Upper lobe of right lung (tissue), 1 donor: Measurements from ENCODE around the gene HPGDS. TPM values are rescaled to one million over a fixed set of nuclear protein-coding genes. Genes with fewer than 3 reads are reported as not detected.

Experiments used
- ATAC-seq: fragments of 200-7000 bp; cut with Tn5 transposase; one replicate; pipeline ENCODE4 v1.9.1; 2020; ENCODE audit warnings: mild to moderate bottlenecking, moderate library complexity
- DNase-seq: peaks from one replicate; pipeline ENCODE4 v3.0.0-alpha.2; 2020
- H3K27ac ChIP-seq: fragments of 200-600 bp; one replicate; pipeline ENCODE4 v1.8.0; 2022
- H3K27me3 ChIP-seq: fragments of 200-600 bp; one replicate; pipeline ENCODE4 v1.8.0; 2022; ENCODE audit warnings: mild to moderate bottlenecking
- H3K36me3 ChIP-seq: fragments of 200-600 bp; one replicate; pipeline ENCODE4 v1.8.0; 2022
- H3K4me1 ChIP-seq: fragments of 200-600 bp; one replicate; pipeline ENCODE4 v1.8.0; 2022
- H3K4me3 ChIP-seq: fragments of 200-600 bp; one replicate; pipeline ENCODE4 v1.8.0; 2022; ENCODE audit warnings: mild to moderate bottlenecking
- H3K9me3 ChIP-seq: fragments of 200-600 bp; one replicate; pipeline ENCODE4 v1.8.0; 2022
- intact Hi-C: fragments of 100-400 bp; cut with DNase I; formaldehyde crosslinking; loops from one replicate; pipeline ENCODE4 v1.11.0; 2022
- total RNA-seq: library from RNA; stranded (reverse); fragmentation: NEBNext Ultra II Directional; extraction: Animal tissue kit (Norgen Biotek cat#: 25700); gene quantifications from one replicate; pipeline ENCODE4 v1.2.1, GENCODE V29; 2021
- TF ChIP-seq, protein P1 (sequence below): fragments of 200-600 bp; IDR thresholded peaks from one replicate; pipeline ENCODE4 v1.8.0; 2022; ENCODE audit warnings: antibody characterized with exemption
- donor health status: DM: no; HTN: yes; CAD: no; lungs with severe emphysema.

The HPGDS gene
- total RNA-seq, 1 donor from 2014 or later: 15.8 TPM

DNA sequence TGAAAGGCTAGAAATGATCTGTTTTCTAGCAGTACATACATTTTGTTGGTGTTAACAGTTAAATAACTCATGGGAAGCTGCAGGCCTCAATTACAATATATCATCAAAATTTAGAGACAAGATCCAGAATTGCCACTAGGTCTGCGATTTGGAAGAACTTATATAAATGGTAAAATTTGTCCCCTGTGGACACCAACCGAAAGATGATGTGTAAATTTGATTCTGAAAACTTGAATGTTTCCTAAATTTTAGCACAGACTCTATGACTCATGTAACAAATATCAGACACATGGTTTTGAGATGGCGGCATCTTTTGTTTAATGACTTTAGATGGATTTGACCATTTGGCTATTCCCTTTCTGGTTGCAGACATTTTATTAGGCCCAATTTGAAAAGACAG, 6.0 kb upstream of the HPGDS start:
- no peak for DNase-seq
- TF ChIP-seq, protein P1, sequence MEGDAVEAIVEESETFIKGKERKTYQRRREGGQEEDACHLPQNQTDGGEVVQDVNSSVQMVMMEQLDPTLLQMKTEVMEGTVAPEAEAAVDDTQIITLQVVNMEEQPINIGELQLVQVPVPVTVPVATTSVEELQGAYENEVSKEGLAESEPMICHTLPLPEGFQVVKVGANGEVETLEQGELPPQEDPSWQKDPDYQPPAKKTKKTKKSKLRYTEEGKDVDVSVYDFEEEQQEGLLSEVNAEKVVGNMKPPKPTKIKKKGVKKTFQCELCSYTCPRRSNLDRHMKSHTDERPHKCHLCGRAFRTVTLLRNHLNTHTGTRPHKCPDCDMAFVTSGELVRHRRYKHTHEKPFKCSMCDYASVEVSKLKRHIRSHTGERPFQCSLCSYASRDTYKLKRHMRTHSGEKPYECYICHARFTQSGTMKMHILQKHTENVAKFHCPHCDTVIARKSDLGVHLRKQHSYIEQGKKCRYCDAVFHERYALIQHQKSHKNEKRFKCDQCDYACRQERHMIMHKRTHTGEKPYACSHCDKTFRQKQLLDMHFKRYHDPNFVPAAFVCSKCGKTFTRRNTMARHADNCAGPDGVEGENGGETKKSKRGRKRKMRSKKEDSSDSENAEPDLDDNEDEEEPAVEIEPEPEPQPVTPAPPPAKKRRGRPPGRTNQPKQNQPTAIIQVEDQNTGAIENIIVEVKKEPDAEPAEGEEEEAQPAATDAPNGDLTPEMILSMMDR: no peak
- no peaks in the 10 kb centered on the region for H3K36me3 ChIP-seq
- no peak for ATAC-seq
- no peaks in the 10 kb centered on the region for H3K27me3 ChIP-seq
- no peak overlapping the region for H3K27ac ChIP-seq
- intact Hi-C loops: no loop called here
- no peak overlapping the region for H3K4me3 ChIP-seq
- H3K9me3 ChIP-seq: no peaks in the 10 kb centered on the region
- H3K4me1 ChIP-seq: no peaks in the 10 kb centered on the region

DNA sequence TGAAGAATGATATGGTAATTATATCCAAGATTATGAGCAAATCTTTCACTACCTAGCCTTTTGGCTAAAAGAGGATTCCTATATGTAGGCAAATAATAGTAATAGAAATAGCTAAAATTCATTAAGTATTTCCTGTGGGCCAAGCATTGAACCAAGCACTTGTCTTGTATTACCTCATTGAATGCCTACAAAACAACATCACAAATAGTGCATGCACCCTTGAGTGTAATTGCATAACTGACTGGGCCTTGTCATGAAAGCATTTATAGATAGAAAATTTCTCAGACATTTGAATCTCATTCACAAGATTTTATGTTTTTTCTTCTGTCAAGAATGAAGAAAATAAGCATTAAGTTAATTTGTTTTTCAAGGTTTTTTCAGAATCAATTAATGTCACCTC, 3.9 kb upstream of the HPGDS start:
- TF ChIP-seq, protein P1: no peak
- Histone ChIP-seq H3K27me3 (no peaks in the 10 kb centered on the region), H3K4me3 (no peak overlapping the region), H3K27ac (no peak overlapping the region), H3K4me1 (no peaks in the 10 kb centered on the region), H3K36me3 (no peaks in the 10 kb centered on the region), H3K9me3 (no peaks in the 10 kb centered on the region)
- ATAC-seq: no peak
- DNase-seq: no peak
- intact Hi-C loops: no loop called here

DNA sequence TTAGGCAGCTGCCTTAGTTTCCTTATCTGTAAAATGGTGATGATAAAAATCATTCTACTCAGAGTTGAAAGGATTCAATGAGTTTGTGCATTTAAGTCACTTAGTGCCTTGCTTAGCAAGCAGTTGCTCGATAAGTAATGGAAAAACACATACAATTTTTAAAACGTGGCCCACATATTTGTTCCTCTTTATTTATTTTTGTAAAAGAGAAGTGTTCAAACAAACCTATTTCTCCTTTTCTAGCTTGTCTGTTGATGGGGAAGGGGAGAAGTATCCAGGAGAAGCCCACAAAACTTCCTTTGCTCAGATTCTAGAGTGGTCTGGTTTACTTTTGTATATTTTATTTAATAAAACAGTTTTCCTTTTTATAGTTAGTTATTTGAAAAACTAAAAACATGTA, 3.3 kb upstream of the HPGDS start:
- Histone ChIP-seq H3K27ac (no peak overlapping the region), H3K36me3 (no peaks in the 10 kb centered on the region), H3K27me3 (no peaks in the 10 kb centered on the region), H3K4me1 (no peaks in the 10 kb centered on the region), H3K4me3 (no peak overlapping the region), H3K9me3 (no peaks in the 10 kb centered on the region)
- intact Hi-C loops: no loop called here
- no peak for DNase-seq
- no peak for ATAC-seq
- TF ChIP-seq, protein P1: no peak

DNA sequence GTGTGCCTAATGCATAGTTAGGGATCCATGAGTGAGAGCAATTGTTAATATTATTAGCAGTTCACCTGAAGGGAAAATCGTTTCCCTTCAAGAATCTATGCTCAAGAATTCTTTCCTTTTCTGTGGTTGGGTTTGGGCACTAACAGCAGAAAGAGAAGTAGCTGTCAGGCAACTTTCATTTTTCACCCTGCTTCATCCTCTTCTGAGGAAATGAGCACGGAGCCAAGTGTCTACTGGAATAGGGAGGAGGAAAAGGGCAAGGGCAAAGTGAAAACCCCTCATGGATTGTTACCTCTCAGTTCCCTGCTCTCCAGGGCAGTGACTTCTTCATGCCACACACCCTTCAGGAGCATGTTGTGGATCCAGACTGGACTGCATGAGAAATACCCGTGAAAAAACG, 2.6 kb upstream of the HPGDS start:
- H3K4me1 ChIP-seq: no peaks in the 10 kb centered on the region
- no peaks in the 10 kb centered on the region for H3K27me3 ChIP-seq
- no peak overlapping the region for H3K27ac ChIP-seq
- TF ChIP-seq, protein P1: no peak
- no peaks in the 10 kb centered on the region for H3K36me3 ChIP-seq
- peak; percentile 34 for ATAC-seq
- H3K4me3 ChIP-seq: no peak overlapping the region
- H3K9me3 ChIP-seq: no peaks in the 10 kb centered on the region
- DNase-seq: no peak
- intact Hi-C loops: no loop called here

DNA sequence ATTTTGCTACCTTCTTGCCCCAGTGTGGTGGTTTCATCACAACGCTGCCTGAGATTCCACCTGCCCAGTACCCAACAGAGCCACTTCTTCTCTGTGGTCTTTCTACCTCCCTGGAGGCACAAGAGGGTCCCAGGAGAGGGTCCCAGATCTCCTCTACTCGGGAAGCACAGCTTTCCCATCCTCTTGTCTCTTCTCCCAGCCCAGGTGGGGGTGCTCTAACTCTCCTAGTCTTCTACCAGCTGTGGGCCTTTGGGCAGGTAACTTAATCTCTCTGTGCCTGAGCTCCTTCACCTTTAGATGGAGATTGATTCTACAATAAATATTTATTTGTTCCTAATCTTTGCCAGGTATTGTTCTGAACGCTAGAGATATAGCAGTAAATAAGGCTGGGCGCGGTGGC, 1.8 kb upstream of the HPGDS start:
- DNase-seq (no peak), ATAC-seq (no peak)
- H3K36me3 ChIP-seq: no peaks in the 10 kb centered on the region
- H3K27ac ChIP-seq: no peak overlapping the region
- intact Hi-C loops: no loop called here
- H3K27me3 ChIP-seq: no peaks in the 10 kb centered on the region
- no peaks in the 10 kb centered on the region for H3K4me1 ChIP-seq
- H3K9me3 ChIP-seq: no peaks in the 10 kb centered on the region
- H3K4me3 ChIP-seq: no peak overlapping the region
- TF ChIP-seq, protein P1: no peak
